Endothelial cell of umbilical vein (primary cell): ENCODE results near the gene SPON1. TPM values are rescaled to one million over a fixed set of nuclear protein-coding genes. Genes with fewer than 3 reads are reported as not detected.

Experiments used
- BruUV-seq: library from RNA; stranded (reverse); fragments of 400-500 nt; replicated peaks from 2 replicates; lab custom pipeline; 2021; lab: Mats Ljungman, UMichigan
- CTCF ChIA-PET: fragments of 300-600, 350-600 bp; sonication (Branson Sonifier 250); formaldehyde crosslinking; loops from one replicate; lab custom pipeline; 2021; ENCODE audit warnings: antibody characterized with exemption, inconsistent platforms; lab: Charles Lee
- POLR2A ChIA-PET: fragments of 300-600, 350-600 bp; sonication (Branson Sonifier 250); formaldehyde crosslinking; loops from one replicate; lab custom pipeline; 2021; ENCODE audit warnings: antibody characterized with exemption, inconsistent platforms; lab: Charles Lee
- DNase-seq: peaks from one replicate; pipeline ENCODE4 v3.0.0-alpha.2; 2011; ENCODE audit warnings: low read depth, low spot score
- FAIRE-seq: peaks from 2 replicates; lab custom pipeline; 2011; peaks lifted over from hg19 to GRCh38; lab: Jason Lieb, UNC
- H2AFZ ChIP-seq: 2 replicates; pipeline ENCODE4 v1.6.0; 2012; ENCODE audit warnings: low read depth, low read length, control low read depth, inconsistent platforms
- H3K27ac ChIP-seq: 2 replicates; pipeline ENCODE4 v1.5.1; 2011; ENCODE audit warnings: low read depth, mild to moderate bottlenecking, control low read depth, low read length, moderate library complexity; ENCODE audit not compliant: insufficient read depth
- H3K27me3 ChIP-seq, 2 experiments: 2 replicates each; pipeline versions ENCODE4 v1.6.0 to v1.6.1; 2011; ENCODE audit warnings: low read length in 2 of 2, mixed read lengths in 1 of 2; ENCODE audit not compliant: control insufficient read depth in 2 of 2, insufficient read depth in 2 of 2
- H3K36me3 ChIP-seq, 2 experiments: 2 replicates in 1 of 2; 3 replicates in 1 of 2; pipeline ENCODE4 v1.5.1; 2011; ENCODE audit warnings: low read length in 2 of 2, mild to moderate bottlenecking in 1 of 2, moderate library complexity in 1 of 2; ENCODE audit not compliant: control insufficient read depth in 2 of 2, insufficient read depth in 2 of 2; ENCODE audit errors: extremely low read depth in 1 of 2
- H3K4me1 ChIP-seq: 3 replicates; pipeline ENCODE4 v1.5.1; 2011; ENCODE audit warnings: mild to moderate bottlenecking, low read length; ENCODE audit not compliant: control insufficient read depth, insufficient read depth; ENCODE audit errors: extremely low read depth
- H3K4me2 ChIP-seq: 2 replicates; pipeline ENCODE4 v1.6.1; 2011; ENCODE audit warnings: low read length, control low read depth, mixed read lengths; ENCODE audit not compliant: insufficient read depth
- H3K4me3 ChIP-seq, 3 experiments: fragments of 200-600 bp in 1 of 3; sonication (generic), shearing (Covaris generic) in 1 of 3; replicated peaks in 1 of 3; 2 replicates each; pipeline ENCODE4 v1.5.1; 2011 to 2016; ENCODE audit warnings: control low read depth in 3 of 3, low read length in 3 of 3, mild to moderate bottlenecking in 2 of 3, inconsistent platforms in 1 of 3, low read depth in 1 of 3, moderate library complexity in 1 of 3; ENCODE audit not compliant: insufficient read depth in 1 of 3
- H3K79me2 ChIP-seq: 2 replicates; pipeline ENCODE4 v1.6.0; 2012; ENCODE audit warnings: low read length, inconsistent platforms; ENCODE audit not compliant: control insufficient read depth, insufficient read depth
- H3K9ac ChIP-seq: replicated peaks from 2 replicates; pipeline ENCODE3; 2011; ENCODE audit warnings: low read length, control low read depth; ENCODE audit not compliant: insufficient read depth; ENCODE audit errors: extremely low read depth
- H3K9me1 ChIP-seq: replicated peaks from 3 replicates; pipeline ENCODE4 v1.6.0; 2011; ENCODE audit warnings: mild to moderate bottlenecking, low read length; ENCODE audit not compliant: control insufficient read depth, insufficient read depth; ENCODE audit errors: extremely low read depth
- H3K9me3 ChIP-seq: replicated peaks from 2 replicates; pipeline ENCODE4 v1.5.1; 2012; ENCODE audit warnings: low read length, inconsistent platforms; ENCODE audit not compliant: control insufficient read depth, insufficient read depth
- H4K20me1 ChIP-seq: replicated peaks from 2 replicates; pipeline ENCODE3; 2011; ENCODE audit warnings: mild to moderate bottlenecking, low read length; ENCODE audit not compliant: control insufficient read depth, insufficient read depth; ENCODE audit errors: extremely low read depth
- CTCF ChIP-seq, 2 donors: IDR thresholded peaks; 1 replicate in 1 of 2; 2 replicates in 1 of 2; pipeline ENCODE4 v1.5.1; 2011; ENCODE audit warnings: low read length in 2 of 2, mild to moderate bottlenecking in 2 of 2, moderate library complexity in 2 of 2, control low read depth in 1 of 2, inconsistent platforms in 1 of 2, low read depth in 1 of 2; ENCODE audit not compliant: insufficient read depth in 1 of 2; ENCODE audit errors: extremely low read depth in 1 of 2
- EZH2 ChIP-seq: IDR thresholded peaks from 2 replicates; pipeline ENCODE4 v1.6.1; 2012; ENCODE audit warnings: borderline replicate concordance, low read depth, mild to moderate bottlenecking, moderate library complexity, low read length, inconsistent platforms; ENCODE audit not compliant: severe bottlenecking
- FOS ChIP-seq: IDR thresholded peaks from 2 replicates; pipeline ENCODE4 v1.6.1; 2011; ENCODE audit warnings: mild to moderate bottlenecking, low read length, moderate library complexity, borderline replicate concordance; ENCODE audit not compliant: insufficient read depth
- GATA2 ChIP-seq: IDR thresholded peaks from 2 replicates; pipeline ENCODE4 v1.7.0; 2011; ENCODE audit warnings: low read depth, mild to moderate bottlenecking, moderate library complexity, mixed read lengths, low read length; ENCODE audit not compliant: insufficient read length, insufficient read depth
- JUN ChIP-seq: IDR thresholded peaks from 2 replicates; pipeline ENCODE4 v1.6.1; 2011; ENCODE audit warnings: borderline replicate concordance, low read depth; ENCODE audit not compliant: insufficient read length, insufficient read depth
- MAX ChIP-seq: IDR thresholded peaks from 2 replicates; pipeline ENCODE4 v1.6.1; 2011; ENCODE audit not compliant: insufficient read depth, insufficient read length
- MYC ChIP-seq: IDR thresholded peaks from one replicate; pipeline ENCODE4 v1.6.1; 2011; ENCODE audit warnings: mild to moderate bottlenecking, low read depth, low read length
- POLR2A ChIP-seq: IDR thresholded peaks from 2 replicates; pipeline ENCODE4 v1.6.1; 2012; ENCODE audit warnings: low read depth, mild to moderate bottlenecking, control low read depth, low read length
- POLR2AphosphoS5 ChIP-seq: IDR thresholded peaks from 2 replicates; pipeline ENCODE4 v1.6.1; 2012; ENCODE audit warnings: low read depth, mild to moderate bottlenecking, control low read depth, low read length, moderate library complexity; ENCODE audit not compliant: insufficient read depth
- dilution Hi-C: fragments of 300-500 bp; cut with MboI; formaldehyde crosslinking; loops from one replicate; pipeline ENCODE4 v1.15.0; 2019; ENCODE audit warnings: low sequenced_read_pairs; ENCODE audit not compliant: extremely low pct_ligation_motif_present
- intact Hi-C: fragments of 100-400 bp; cut with micrococcal nuclease; formaldehyde crosslinking; loops from one replicate; pipeline ENCODE4 v1.10.0; 2022
- polyA plus RNA-seq, 4 experiments: library from polyadenylated mRNA; depleted of rRNA in 3 of 4; stranded (reverse) in 3 of 4; unstranded in 1 of 4; fragments of >200 nt; gene quantifications; 2 replicates each; pipeline versions ENCODE4 v1.2.1 to v1.2.3, GENCODE V29; 2011 to 2012; ENCODE audit warnings: missing spikeins in 1 of 4
- total RNA-seq: library from RNA; stranded (reverse); gene quantifications from 2 replicates; pipeline ENCODE4 v1.2.3, GENCODE V29; 2021

SPON1 gene
- total and polyA plus RNA-seq, 2 donors (not counting 3 experiments of a cell fraction or from before 2014, with no cell fraction given), result 0.31 TPM; not detected in 1

- Histone ChIP-seq H3K4me2 (no peak overlapping the region), H3K4me1 (peaks cover 5% of the 10 kb centered on the region), H3K27me3 (no peaks in the 10 kb centered on the region), H3K79me2 (no peaks in the 10 kb centered on the region), H3K9ac (no peak overlapping the region), H3K9me1 (no peaks in the 10 kb centered on the region), H3K9me3 (no peaks in the 10 kb centered on the region), H3K27ac (no peak overlapping the region), H3K36me3 (peaks cover 2 to 3% of the 10 kb centered on the region in 2 experiments), H4K20me1 (no peaks in the 10 kb centered on the region), H2AFZ (no peak overlapping the region), H3K4me3 (no peak overlapping the region)
- DNase-seq, result no peak
- TF ChIP-seq POLR2AphosphoS5 (no peak), MAX (no peak), POLR2A (no peak), CTCF (IDR thresholded peaks at IDR 0.05; ENCODE audit: extremely low read depth in 1 of 2, insufficient read depth in 1 of 2, low read depth in 1 of 2, low read length in 2 of 2) (no peak), EZH2 (no peak), GATA2 (no peak), JUN (no peak), MYC (no peak), FOS (no peak)
- POLR2A ChIA-PET, result no interaction called here
- no TSS peak for BruUV-seq
- FAIRE-seq, result no peak
- CTCF ChIA-PET, result interaction anchor here (0.8 to 2.1 kb wide), 3 partner anchors 13 to 193 kb away, joined by 4 to 6 read pairs (median 5); no protein-coding TSS in a partner anchor
- dilution Hi-C loops, result no loop called here
- intact Hi-C loops, result no loop called here
Measured at GRCh38 chr11:14262271-14262846, 299.8 kb downstream of the SPON1 start.
